HG02678 (cell line): ENCODE results near the gene GNG11.

Source experiments
- ATAC-seq: cut with Tn5 transposase; IDR thresholded peaks from one replicate; pipeline ENCODE4 v1.9.1; 2021; ENCODE audit warnings: mild to moderate bottlenecking, moderate library complexity; ENCODE audit not compliant: unreplicated experiment

Gene GNG11

DNA sequence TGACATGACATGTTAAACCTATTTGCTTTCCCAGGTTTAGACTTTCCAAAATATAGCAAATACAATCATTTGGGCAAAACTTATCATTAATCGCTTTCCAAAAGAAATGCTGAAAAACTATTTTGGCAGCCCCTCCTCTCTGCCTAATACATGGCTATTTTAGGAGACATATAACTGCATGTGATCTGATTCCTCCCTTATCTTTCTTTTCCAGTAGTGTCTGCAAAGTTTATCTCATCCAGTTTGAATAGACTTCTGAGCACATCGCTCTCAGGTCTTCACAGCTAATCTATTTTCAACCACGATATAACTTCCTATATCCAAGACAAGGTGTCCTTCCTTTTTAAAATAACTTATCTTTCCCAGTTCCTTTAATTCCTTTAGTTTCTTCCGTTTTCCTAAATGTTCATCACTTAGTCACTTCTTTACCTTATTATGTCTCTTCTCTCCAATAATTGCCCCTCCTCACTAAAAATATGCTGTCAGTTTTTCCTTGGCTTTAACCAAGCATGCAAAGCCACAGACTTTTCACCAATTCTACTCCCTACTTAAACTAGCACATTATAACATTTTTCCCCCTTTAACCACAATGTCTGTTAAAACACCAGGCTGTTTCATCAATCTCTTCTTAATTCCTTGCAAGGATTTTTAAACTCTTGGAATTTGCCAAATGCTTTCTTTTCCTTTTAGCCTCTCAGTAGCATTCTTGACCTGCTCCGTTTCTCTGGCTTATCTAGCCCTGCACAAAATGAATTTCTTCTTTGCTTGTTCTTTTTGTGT, 24.4 kb downstream of the GNG11 start:
- no peak for ATAC-seq

DNA sequence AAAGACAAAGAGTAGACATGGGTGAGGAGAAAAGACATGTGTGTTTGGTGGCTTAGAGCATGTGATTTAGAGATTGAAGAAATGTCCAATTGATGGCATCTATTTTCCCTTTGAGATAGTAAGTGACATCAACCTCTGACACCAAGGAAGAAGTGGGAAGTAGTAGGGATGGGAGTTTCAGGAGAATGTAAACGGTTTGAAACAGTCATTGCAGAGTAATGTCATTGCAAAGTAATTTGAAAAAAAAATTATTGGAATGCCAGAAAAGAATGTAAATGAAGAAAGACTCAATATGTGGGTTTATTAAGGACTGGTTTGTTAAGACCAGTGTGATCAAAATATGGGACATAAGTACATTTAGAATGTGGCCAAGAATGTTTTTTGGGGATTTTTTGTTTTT, 26.6 kb downstream of the GNG11 start:
- ATAC-seq = no peak

DNA sequence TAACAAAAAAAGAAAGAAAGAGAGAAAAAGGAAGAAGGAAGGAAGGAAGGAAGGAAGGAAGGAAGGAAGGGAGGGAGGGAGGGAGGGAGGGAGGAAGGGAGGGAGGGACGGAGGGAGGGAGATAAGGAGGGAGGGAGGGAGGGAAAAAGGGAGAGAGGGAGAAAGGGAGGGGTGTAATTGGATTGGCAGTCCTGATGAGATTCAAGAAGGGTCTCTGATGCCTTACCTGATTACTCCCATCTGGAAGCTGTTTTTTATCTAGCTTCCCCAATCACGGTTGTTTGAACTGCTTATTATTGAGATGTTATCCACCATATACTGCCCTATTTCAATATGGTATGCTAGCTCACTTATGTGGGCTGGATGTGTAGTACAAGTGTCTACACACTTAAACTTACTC, 27.3 kb downstream of the GNG11 start:
- ATAC-seq = no peak

DNA sequence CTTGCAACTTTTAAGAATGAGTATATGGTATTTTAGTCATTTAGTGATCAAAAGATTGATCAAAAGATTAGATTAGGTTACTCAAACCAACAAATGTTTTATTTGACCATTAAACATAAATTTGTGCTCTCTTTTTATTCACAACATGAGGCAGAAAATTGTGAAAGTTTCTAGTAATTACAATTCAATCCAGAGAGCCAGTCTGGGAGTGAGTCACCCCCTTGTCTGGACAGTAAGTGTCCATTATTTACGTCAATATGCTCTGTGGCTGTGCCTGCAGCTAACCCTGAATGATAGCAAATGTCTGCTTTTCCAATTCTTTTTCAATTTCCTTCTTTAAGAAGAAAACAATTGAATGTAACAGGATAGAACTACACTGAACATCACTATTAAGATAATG, 27.9 kb downstream of the GNG11 start:
- ATAC-seq = no peak

DNA sequence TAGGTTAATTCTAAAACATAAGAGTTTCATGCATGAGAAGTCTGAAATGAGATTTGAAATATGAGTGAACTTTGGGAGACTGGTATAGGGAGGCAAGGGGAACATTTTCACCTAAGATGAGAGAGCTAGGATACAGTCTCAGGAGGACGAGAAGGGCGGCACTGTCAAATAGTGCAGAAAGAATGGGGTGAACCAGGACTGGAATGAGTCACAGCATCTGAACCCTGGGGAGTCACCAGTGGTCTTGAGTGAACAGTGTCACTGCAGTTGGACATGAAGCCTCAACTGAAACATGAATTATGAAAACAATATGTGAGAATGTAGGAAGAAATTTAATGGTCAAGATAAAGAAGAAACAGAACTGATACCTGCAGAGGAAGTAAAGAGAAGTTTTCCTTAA, 33.8 kb downstream of the GNG11 start:
- ATAC-seq = no peak

DNA sequence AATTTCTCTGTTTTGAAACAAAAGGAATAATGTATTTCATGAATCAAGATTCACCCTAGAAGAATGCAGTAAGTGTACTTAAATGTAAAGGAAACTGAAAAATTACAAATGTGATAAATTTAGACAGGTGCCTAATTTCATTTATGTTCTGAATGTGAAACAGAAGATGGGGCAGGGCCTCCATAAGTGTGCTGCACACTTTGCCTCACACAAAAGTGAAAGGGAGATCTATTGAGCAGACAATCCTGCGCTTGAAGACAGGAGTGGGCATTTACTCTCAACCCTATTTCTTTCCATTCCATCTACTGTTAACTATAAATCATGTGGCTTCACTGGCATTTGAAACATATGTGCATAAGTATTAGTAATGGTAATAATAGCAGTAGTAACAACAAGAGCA, 36.2 kb downstream of the GNG11 start:
- peak; percentile 55 for ATAC-seq

DNA sequence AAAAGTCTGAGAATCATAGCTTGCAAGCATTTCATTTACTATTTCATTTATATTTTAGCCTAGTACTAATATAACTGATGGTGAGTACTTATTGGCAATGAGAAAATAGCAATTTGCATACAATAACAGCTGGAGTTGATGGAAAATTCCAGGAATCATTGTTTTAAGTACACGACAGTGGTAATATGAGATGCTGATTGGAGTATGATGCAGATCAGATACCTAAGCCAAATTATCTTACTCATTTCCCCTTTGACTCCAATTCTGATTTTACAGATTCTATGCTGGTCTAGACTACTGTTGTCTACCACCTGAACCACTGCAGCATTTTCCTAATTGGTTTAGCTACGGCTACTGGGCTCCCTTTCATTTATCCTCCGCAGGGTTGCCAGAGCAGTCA, 36.7 kb downstream of the GNG11 start:
- no peak for ATAC-seq

DNA sequence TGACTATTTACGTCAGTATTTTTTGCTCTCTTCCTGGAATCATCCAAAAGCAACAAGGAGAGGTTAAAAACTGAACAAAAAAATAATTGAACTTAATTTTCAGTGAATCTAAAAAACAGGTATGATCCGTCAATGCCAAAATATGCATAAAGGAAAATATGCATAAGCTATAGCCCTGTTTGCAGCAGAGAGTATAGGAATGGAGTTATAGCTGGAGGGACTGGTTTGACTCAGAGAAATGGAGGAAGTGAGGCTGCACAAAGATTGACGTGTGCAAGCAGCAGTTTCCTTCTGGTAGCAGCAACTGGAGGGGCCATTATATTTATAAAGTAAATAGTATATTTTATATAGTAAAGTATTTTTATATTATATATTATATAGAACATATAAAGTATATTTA, 37.1 kb downstream of the GNG11 start:
- ATAC-seq = no peak

DNA sequence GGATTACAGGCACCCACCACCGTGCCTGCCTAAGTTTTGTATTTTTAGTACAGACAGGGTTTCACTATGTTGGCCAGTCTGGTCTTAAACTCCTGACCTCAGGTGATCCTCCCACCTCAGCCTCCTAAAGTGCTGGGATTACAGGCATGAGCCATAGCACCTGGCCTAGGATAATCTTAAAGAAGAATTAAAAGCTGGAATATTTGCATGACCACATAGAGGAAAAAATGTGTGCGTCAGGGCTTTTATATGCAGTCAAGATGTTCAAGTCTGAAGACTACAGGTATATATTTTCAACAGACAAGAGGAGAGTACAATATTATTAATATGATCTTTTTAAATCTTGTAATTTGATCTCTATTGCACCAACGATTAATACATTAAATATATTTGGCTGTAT, 39.5 kb downstream of the GNG11 start:
- ATAC-seq = no peak

DNA sequence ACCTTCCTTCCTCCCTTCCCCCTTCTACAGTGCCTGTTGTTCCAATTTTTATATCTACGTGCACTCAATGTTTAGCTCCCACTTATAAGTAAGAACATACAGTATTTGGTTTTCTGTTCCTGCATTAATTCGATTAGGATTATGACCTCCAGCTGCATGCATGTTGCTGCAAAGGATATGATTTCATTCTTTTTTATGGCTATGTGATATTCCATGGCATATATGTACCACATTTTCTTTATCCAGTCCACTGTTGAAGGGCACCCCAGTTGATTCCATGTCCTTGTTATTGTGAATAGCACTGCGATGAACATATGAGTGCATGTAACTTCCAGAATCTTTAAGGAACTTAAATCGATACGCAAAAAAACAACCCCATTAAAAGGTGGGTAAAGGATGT, 42.7 kb downstream of the GNG11 start:
- no peak for ATAC-seq

DNA sequence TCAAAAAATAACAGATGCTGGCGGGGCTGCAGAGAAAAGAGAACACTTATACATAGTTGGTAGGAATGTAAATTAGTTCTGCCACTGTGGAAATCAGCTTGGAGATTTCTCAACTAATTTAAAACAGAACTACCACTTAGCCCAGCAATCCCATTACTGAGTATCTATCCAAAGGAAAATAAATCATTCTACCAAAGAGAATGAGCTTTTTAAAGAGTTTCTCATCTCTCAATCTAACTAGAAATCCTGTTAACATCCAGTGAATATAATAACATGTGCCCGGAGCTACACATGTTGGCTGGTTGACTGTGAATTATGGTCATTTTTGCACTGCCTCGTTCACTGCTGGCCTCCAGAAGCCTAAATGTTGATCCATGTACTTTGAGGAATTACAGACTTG, 43.3 kb downstream of the GNG11 start:
- ATAC-seq = no peak

DNA sequence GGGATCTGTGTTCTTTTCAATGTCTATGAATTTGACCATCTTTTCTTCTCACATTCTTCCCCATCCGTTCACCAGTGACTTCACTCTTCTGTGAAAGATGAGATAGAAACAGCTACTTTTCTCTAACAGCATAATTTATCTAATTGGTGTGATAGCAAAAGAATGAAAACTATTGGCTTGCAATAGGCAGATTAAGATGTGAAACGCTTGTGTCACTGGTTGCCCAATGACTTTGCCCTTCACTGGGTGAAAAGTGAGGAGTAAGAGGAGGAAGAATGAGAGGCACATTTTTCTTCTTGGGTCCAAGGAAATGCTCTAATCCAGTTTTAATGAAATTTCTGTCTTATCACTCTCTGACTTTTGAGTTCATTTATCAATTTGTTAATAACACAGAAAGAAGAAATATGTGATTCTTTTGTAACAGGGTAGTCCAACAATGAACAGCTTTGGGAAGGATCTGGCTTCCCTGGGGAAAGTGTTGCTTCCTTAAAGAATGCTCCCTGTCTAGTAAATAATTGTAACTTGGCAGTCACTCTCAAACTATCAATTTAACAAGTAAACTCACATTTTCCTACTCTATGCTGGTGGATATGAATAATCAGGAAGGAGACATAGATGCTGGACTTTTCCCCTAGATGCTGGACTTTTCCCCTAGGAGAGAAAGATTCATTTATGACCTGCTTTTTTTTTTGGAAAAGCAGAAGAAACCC, 47.5 kb downstream of the GNG11 start:
- no peak for ATAC-seq

DNA sequence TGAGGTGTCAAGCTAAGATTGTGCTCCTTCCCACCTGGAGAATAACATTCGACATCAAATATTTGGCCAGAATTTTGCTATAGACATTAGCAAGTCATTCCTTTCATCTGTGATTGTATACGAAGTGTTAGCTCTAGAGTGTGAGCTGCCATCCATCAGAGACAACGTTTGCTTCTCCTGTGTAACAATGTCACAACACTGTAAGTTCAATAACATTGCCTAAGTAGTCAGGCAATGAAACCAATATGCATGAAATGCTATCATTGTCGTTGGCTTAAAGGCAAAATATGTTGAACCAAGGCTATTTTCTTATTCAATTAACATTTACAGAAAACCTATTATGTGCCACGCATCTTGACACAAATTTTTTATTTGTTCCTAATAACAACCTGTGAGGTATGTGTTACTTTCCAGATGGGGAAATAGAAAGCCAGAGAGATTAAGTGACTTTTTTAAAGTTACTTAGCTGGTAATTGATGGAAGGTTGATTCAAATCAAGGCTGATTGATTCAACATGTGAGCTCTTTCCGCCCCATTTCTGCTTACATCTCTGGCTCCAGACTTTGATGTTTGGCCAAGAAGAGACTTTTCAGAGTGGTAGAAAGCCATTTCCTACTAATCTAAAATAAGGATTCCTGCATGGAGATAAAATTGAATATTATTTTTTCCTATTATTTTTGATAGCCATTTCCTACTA, 50.6 kb downstream of the GNG11 start:
- ATAC-seq = no peak

DNA sequence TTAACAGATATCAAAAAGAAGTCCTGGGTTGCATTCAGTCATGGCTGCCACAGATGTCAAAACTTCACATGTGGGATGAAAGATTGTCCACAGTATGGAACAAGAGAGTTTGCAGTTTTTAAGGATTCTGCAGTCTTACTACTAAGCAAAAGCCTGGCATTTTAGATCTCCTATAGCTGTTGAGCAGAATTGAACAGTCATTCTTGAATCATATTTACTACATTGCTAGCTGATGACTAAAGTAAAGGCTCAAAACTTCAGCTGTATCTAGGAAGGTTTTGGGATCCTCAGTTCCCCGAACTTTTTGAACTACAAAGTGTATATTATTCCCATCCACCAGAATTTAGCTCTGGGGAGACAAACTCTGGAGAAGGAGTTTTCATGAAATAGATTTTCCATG, 51.6 kb downstream of the GNG11 start:
- ATAC-seq = no peak

DNA sequence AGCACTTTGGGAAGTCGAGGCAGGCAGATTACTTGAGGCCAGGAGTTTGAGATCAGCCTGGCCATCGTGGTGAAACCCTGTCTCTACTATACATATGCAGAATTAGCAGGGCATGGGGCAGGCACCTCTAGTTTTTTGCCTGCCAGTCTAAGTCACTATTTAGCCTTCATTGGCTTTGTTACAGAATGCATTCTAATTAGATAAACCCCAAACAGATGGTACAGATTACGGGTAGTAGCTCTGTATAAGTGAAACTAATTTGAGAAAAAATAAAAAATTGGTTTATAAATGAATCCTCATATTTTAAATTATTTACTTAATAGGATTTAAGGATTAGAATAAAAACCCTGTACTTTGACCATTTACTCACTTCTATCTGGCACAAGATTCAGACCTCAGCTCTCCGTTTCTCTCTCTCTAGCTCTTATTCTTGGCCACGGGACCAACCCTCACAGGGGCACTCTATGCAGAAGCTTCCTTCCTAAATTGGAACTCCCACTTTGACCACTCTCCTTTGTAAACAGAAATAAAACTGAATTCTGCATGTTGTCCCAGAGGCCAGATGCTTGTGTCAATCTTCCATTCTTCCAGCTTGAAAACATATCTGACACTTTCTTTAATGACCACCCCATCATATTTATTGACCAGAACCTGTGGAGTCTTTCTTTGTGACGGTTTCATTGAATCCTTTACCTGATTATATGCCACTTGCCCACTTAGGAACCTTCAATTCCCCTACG, 55.8 kb downstream of the GNG11 start:
- no peak for ATAC-seq
